Measurements from ENCODE around the gene PARVB.

- TF ChIP-seq CTCF (IDR thresholded peaks at IDR 0.05): no peak
- TF ChIP-seq POLR2A (IDR thresholded peaks at IDR 0.05): no peak
Measured at GRCh38 chr22:44107340-44107739, 83.2 kb downstream of the PARVB start.
